Measurements from ENCODE around the gene PKDCC.
"Not testable (repeated sequence)": the region's sequence is repeated elsewhere in the genome, so short reads cannot be mapped to it uniquely, and the experiment has no call there.

Gene PKDCC

DNA sequence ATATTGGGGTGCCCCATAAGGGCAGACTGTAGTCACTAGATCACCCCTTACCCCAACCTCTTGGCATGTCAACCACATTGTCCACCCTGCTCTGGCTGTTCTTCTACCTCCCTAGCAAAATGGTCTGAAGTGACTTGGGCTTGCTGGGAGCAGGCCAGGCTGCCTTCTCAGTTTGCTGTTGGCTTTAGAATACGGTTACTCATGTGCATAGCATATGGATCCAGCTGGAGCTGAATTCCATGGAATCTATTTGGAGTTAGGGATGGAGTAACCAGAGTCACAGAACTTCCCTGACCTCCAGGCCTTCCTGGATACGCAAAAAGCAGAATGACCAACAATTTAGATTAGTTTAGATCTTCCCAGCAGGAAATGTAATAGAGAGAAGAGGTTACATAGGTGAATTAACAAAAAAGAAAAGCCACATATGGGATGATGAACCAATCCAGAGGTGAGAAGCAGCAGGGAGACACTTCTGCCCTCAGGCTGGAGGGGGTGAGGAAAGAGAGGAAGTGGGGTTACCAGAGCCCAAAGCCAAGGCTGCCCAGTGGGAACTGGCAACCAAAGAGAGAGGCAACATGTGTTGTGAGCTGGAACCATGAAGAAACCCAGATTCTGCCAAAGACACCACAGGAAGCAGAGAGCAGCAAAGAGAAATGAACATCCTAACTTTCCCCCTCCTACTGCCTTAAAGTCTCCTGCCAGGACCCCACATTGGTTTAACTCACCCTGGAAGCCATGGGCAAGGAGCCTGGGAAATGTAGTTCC lies 26.1 kb downstream of the PKDCC start:
- H3K36me3 ChIP-seq (ENCODE audit: control insufficient read depth, insufficient read depth, low read length): peaks cover 2% of the 10 kb centered on the region
- no peak overlapping the region for H3K4me3 ChIP-seq (ENCODE audit: low read depth, low read length)
- peaks cover 8% of the 10 kb centered on the region for H3K4me1 ChIP-seq (ENCODE audit: control insufficient read depth, insufficient read depth, low read length)
- no peak overlapping the region for H3K9ac ChIP-seq (ENCODE audit: low read depth, low read length)
- no peaks in the 10 kb centered on the region for H3K9me3 ChIP-seq (ENCODE audit: control insufficient read depth, insufficient read depth, low read length)
- H3K27me3 ChIP-seq (ENCODE audit: control insufficient read depth, insufficient read depth, low read length): no peaks in the 10 kb centered on the region

DNA sequence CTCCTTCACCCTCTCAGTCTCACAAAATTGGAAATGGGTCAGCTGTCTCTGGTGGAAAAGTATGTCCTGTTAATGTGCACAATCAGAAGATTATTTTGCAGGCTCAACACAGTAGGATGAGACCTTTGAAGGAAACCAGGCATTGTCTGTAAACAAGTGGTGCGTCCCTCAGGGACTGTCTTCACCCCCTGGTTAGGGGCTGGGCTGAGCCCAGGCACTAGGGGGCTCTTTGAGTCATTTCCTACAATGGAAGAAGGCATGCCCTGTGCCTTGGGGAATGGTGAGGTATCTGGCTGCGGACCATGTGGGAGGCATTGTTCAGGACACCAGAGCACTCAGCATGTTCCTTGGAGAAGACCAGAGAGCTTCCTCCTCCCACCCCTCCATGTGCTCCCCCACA lies 26.8 kb downstream of the PKDCC start:
- H3K9me3 ChIP-seq (ENCODE audit: control insufficient read depth, insufficient read depth, low read length): no peaks in the 10 kb centered on the region
- no peaks in the 10 kb centered on the region for H3K27me3 ChIP-seq (ENCODE audit: control insufficient read depth, insufficient read depth, low read length)
- peaks cover 2% of the 10 kb centered on the region for H3K36me3 ChIP-seq (ENCODE audit: control insufficient read depth, insufficient read depth, low read length)
- H3K4me1 ChIP-seq (ENCODE audit: control insufficient read depth, insufficient read depth, low read length): peaks cover 8% of the 10 kb centered on the region
- H3K4me3 ChIP-seq (ENCODE audit: low read depth, low read length): no peak overlapping the region
- no peak overlapping the region for H3K9ac ChIP-seq (ENCODE audit: low read depth, low read length)

DNA sequence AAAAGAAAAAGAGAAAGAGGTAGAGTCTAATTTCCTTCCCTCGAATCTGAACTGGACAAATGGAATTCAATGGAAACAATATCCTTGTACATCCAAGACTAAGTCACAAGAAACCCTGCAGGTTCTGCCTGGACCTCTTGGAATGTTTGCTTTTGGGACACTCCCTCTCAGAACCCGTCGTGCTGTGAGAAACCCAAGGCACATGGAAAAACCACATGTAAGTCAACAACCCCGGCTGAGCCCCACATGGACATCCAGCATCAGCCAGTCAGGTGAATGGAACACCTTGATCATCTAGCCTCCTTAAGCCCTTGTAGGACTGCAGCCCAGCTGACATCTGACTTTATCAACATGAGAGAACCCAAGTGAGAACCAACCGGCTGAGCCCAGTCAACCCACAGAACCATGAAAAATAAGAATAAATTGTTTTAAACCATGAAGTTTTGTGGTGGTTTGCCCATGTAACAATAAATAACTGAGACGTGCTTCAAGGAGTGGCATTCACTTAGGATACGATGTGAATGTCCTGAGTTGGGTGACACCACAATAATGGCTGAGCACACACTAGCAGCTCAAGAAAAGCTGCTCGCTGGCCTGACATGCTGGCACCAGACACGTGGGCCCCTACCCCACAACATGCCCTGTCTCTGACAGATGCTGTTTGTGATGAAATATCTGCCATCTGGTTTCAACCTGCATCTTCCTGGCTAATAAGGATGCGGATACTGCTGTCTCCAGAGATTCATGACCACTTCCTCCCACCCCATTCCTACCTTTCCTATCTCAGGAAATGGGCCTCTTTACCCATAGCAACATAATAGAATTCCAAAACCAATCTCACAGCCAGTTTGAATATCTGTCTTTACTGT lies 28.8 kb downstream of the PKDCC start:
- no peaks in the 10 kb centered on the region for H3K27me3 ChIP-seq (ENCODE audit: control insufficient read depth, insufficient read depth, low read length)
- no peak overlapping the region for H3K9ac ChIP-seq (ENCODE audit: low read depth, low read length)
- H3K9me3 ChIP-seq (ENCODE audit: control insufficient read depth, insufficient read depth, low read length): no peaks in the 10 kb centered on the region
- no peak overlapping the region for H3K4me3 ChIP-seq (ENCODE audit: low read depth, low read length)
- peaks cover 8% of the 10 kb centered on the region for H3K4me1 ChIP-seq (ENCODE audit: control insufficient read depth, insufficient read depth, low read length)
- peaks cover 2% of the 10 kb centered on the region for H3K36me3 ChIP-seq (ENCODE audit: control insufficient read depth, insufficient read depth, low read length)

DNA sequence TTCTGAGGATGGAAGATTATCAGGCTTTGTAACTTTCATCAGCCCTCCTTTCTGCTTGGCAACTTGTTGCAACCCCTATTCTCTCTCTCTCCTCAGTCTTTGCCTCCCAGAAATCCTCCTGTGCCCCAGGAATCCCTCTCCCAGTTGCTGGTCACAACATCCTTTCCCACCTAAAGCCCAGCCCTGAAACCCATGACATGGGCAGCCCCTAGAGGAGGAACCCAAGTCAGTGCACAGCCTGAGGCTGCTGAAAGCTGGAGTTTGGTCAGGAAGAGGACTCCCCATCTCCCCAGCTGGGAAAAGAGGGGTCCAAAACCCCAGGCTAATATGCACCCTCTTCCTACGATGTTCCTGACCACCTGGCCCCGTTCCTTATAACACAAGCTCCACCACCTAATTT lies 29.5 kb downstream of the PKDCC start:
- no peak overlapping the region for H3K4me3 ChIP-seq (ENCODE audit: low read depth, low read length)
- peaks cover 2% of the 10 kb centered on the region for H3K36me3 ChIP-seq (ENCODE audit: control insufficient read depth, insufficient read depth, low read length)
- no peak overlapping the region for H3K9ac ChIP-seq (ENCODE audit: low read depth, low read length)
- no peaks in the 10 kb centered on the region for H3K27me3 ChIP-seq (ENCODE audit: control insufficient read depth, insufficient read depth, low read length)
- peaks cover 8% of the 10 kb centered on the region for H3K4me1 ChIP-seq (ENCODE audit: control insufficient read depth, insufficient read depth, low read length)
- H3K9me3 ChIP-seq (ENCODE audit: control insufficient read depth, insufficient read depth, low read length): no peaks in the 10 kb centered on the region

DNA sequence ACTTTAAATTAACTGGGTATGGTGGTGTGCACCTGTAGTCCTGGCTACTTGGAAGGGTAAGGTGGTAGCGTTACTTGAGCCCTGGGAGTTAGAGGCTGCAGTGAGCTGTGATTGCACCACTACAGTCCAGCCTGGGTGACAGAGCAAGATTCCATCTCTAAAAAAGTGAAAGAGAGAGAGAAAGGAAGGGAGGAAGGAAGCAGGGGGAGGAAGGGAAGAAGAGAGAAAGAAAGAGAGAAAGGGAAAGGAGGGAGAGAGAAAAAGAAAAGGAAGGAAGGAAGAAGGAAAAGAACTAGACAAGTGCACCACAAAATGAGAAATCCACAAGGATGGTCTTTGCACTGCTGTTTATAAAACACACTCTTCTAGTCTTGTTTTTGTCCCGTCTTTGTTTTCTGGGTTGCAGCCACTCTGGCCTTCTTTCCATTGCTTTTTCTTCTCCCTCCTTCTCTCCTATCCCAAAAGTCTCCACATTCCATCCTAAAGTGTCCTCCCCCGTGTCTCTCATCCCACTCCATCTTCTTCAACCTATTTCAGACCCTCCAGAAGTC lies 32.0 kb downstream of the PKDCC start:
- Histone ChIP-seq H3K9ac (ENCODE audit: low read depth, low read length) (no peak overlapping the region), H3K4me1 (ENCODE audit: control insufficient read depth, insufficient read depth, low read length) (no peaks in the 10 kb centered on the region), H3K27me3 (ENCODE audit: control insufficient read depth, insufficient read depth, low read length) (no peaks in the 10 kb centered on the region), H3K4me3 (ENCODE audit: low read depth, low read length) (no peak overlapping the region), H3K36me3 (ENCODE audit: control insufficient read depth, insufficient read depth, low read length) (no peaks in the 10 kb centered on the region), H3K9me3 (ENCODE audit: control insufficient read depth, insufficient read depth, low read length) (no peaks in the 10 kb centered on the region)

DNA sequence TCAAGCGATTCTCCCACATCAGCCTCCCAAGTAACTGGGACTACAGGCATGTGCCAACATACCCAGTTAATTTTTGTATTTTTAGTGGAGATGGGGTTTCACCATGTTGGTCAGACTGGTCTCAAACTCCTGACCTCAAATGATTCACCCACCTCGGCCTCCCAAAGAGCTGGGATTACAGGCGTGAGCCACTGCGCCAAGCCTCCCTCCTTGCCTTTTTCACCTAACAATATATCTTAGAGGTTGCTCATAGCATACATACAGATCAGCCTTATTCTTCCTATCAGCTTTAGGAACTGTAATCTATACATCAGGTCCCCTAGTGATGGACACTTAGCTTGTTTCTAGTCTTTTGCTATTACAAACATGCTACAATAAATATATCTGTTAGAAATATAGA lies 33.3 kb downstream of the PKDCC start:
- not testable (repeated sequence) for H3K27me3 ChIP-seq (ENCODE audit: control insufficient read depth, insufficient read depth, low read length); H3K36me3 ChIP-seq (ENCODE audit: control insufficient read depth, insufficient read depth, low read length)

DNA sequence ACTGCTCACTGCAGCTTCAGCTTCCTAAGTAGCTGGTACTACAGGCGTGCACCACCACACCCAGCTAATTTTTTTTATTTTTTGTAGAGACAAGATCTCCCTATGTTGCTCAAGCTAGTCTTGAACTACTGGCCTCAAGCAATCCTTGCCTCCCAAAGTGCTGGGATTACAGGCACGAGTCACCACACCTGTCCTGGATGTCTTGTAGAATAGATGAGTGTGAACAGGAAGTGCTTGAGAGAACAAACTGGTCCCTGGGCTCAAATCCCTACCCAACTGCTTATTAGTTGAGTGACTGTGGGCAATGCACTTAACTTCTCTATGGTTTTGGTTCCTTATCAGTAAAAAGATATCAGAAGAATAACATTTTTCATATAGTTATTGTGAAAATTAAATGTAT lies 34.2 kb downstream of the PKDCC start:
- H3K36me3 ChIP-seq (ENCODE audit: control insufficient read depth, insufficient read depth, low read length): no peaks in the 10 kb centered on the region
- no peaks in the 10 kb centered on the region for H3K9me3 ChIP-seq (ENCODE audit: control insufficient read depth, insufficient read depth, low read length)
- H3K4me3 ChIP-seq (ENCODE audit: low read depth, low read length): no peak overlapping the region
- H3K4me1 ChIP-seq (ENCODE audit: control insufficient read depth, insufficient read depth, low read length): peaks cover 2% of the 10 kb centered on the region
- no peak overlapping the region for H3K9ac ChIP-seq (ENCODE audit: low read depth, low read length)
- no peaks in the 10 kb centered on the region for H3K27me3 ChIP-seq (ENCODE audit: control insufficient read depth, insufficient read depth, low read length)

More for the DNA sequence above, 33.3 kb downstream of the PKDCC start:
- not testable (repeated sequence) for H3K9ac ChIP-seq (ENCODE audit: low read depth, low read length); H3K4me1 ChIP-seq (ENCODE audit: control insufficient read depth, insufficient read depth, low read length); H3K4me3 ChIP-seq (ENCODE audit: low read depth, low read length); H3K9me3 ChIP-seq (ENCODE audit: control insufficient read depth, insufficient read depth, low read length)

DNA sequence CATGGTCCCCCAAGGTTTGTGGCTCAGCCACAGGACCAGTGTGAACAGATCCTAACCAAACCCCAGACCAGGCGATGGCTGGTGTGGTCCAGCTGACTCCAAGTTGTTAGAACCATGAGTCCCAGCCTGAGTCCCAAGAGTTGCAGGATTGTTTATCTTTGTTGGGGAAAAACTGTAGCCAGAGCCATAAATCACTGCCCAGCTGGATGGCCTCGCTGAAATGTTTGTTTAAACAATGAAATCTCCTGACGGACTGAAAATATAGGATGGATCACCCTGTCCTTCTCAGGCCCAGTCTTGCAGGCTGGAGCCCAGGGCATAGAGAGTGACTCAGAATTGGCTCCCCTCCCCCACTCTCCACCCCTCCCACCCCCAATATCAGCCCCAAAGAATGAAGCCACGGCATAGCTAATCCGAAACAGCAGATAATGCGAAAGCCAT lies 36.4 kb downstream of the PKDCC start:
- H3K9ac ChIP-seq (ENCODE audit: low read depth, low read length): no peak overlapping the region
- no peaks in the 10 kb centered on the region for H3K36me3 ChIP-seq (ENCODE audit: control insufficient read depth, insufficient read depth, low read length)
- no peak overlapping the region for H3K4me3 ChIP-seq (ENCODE audit: low read depth, low read length)
- H3K4me1 ChIP-seq (ENCODE audit: control insufficient read depth, insufficient read depth, low read length): peaks cover 2% of the 10 kb centered on the region
- H3K27me3 ChIP-seq (ENCODE audit: control insufficient read depth, insufficient read depth, low read length): no peaks in the 10 kb centered on the region
- H3K9me3 ChIP-seq (ENCODE audit: control insufficient read depth, insufficient read depth, low read length): no peaks in the 10 kb centered on the region

DNA sequence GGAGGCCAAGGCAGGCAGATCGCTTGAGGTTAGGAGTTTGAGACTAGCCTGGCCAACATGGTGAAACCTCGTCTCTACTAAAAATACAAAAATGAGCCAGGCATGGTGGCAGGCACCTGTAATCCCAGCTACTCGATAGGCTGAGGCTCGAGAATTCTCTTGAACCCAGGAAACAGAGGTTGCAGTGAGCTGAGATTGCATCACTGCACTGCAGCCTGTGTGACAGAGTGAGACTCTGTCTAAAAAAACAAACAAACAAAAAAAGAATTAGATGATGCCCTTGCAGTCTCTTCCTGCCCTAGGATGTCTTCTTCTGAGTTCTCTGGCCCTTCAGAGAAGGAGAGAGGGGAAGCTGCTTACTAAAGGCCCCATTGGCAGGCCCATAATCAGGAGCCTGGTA lies 37.2 kb downstream of the PKDCC start:
- not testable (repeated sequence) for H3K27me3 ChIP-seq (ENCODE audit: control insufficient read depth, insufficient read depth, low read length); H3K36me3 ChIP-seq (ENCODE audit: control insufficient read depth, insufficient read depth, low read length); H3K4me1 ChIP-seq (ENCODE audit: control insufficient read depth, insufficient read depth, low read length); H3K9me3 ChIP-seq (ENCODE audit: control insufficient read depth, insufficient read depth, low read length); H3K4me3 ChIP-seq (ENCODE audit: low read depth, low read length); H3K9ac ChIP-seq (ENCODE audit: low read depth, low read length)

DNA sequence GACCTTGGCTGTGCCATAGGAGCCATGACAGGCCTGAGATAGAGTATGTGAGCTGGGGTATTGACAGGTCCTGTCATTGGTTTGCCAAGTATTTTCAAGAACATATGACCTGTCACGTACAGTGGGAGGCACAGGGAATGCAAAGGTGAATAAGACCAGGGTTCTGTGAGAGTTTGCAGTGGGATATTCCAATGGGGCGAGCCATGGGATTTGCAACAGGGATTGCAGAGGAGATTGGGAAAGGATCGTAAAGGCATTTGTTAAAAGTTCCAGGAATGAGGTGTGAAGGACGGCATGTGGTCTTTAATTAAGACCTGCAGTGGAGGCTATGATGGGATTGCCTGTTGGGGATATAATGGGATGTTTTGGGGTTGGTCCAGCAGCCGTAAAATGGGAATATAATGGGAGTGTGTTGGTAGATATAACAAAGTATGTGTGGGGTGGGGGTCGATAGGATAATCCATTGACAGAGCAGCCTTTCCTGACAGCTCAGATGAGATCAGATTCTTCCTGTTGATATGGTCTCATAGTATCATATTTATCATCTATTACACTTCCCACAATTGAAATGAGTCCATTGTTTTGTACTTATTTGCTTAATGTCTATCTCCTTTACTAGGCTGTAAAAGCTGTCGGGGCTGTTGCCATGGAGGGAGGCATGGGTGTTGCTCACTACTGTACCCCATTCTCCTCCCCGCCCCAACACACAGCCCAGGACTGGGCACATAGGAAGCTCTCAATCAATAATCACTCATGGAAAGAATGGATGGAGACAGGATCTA lies 38.1 kb downstream of the PKDCC start:
- peaks cover 13% of the 10 kb centered on the region for H3K27me3 ChIP-seq (ENCODE audit: control insufficient read depth, insufficient read depth, low read length)

DNA sequence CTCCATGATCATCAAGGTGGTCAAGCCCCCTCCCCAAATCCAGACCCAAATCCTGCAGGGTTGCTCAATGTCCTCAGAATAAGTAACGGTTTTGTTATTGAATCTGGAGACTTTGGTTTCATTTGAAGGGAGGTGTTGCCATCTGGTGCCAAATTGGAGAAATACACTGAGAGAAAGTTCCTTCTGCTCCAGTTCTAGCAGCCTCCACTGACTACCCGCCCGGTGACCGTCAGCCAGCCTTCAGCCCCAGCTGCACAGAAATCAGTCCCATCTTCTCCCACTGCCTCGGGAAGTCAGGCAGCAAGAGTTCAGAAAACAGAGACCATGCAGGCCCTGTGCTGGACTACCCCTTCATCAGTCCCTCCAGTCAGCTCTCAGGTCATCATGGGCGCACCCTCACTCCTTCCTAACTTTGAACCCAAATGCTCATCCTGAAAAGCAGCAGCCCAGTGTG lies 38.7 kb downstream of the PKDCC start:
- H3K4me1 ChIP-seq (ENCODE audit: control insufficient read depth, insufficient read depth, low read length): peaks cover 2% of the 10 kb centered on the region
- no peaks in the 10 kb centered on the region for H3K9me3 ChIP-seq (ENCODE audit: control insufficient read depth, insufficient read depth, low read length)
- H3K36me3 ChIP-seq (ENCODE audit: control insufficient read depth, insufficient read depth, low read length): no peaks in the 10 kb centered on the region
- no peak overlapping the region for H3K9ac ChIP-seq (ENCODE audit: low read depth, low read length)
- H3K27me3 ChIP-seq (ENCODE audit: control insufficient read depth, insufficient read depth, low read length): peaks cover 20% of the 10 kb centered on the region
- no peak overlapping the region for H3K4me3 ChIP-seq (ENCODE audit: low read depth, low read length)

More for the DNA sequence above, 38.1 kb downstream of the PKDCC start:
- H3K36me3 ChIP-seq (ENCODE audit: control insufficient read depth, insufficient read depth, low read length): no peaks in the 10 kb centered on the region
- H3K9ac ChIP-seq (ENCODE audit: low read depth, low read length): no peak overlapping the region
- peaks cover 2% of the 10 kb centered on the region for H3K4me1 ChIP-seq (ENCODE audit: control insufficient read depth, insufficient read depth, low read length)
- no peaks in the 10 kb centered on the region for H3K9me3 ChIP-seq (ENCODE audit: control insufficient read depth, insufficient read depth, low read length)
- no peak overlapping the region for H3K4me3 ChIP-seq (ENCODE audit: low read depth, low read length)
